NCI-H524 (cell line): ENCODE measurements around the gene LMF2.
A peak's percentile ranks its signal among the peaks of the same experiment; 100 is the strongest.

Source experiments
- DNase-seq, 2 experiments: peaks; one replicate each; lab custom pipeline; 2025; lab: John Stamatoyannopoulos, UW

The LMF2 gene

DNA sequence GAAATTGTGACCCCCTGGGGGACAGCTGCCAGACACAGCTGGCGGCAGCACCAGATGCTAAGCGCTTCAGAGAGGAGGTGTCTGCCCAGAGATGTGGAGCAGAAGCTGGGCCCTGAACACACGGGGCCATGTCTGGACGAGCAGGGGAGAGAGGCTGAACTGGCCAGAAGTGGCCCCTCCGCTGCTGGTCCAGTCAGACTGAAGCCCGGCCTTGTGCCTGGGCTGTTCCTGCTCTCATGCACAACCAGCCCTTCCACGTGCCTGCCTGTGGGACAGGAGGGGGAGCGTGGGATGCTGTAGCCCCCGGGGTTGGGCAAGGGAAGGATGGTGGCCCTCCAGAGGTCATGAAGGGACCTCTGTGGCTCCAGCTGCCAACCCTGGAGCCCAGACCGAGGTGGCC is 24.4 kb downstream of the LMF2 start:
- DNase-seq: peak in 1 of 2 experiments; percentile 63

- peak in 1 of 2 experiments; percentile 82 for DNase-seq
Measured at GRCh38 chr22:50482107-50483074, 25.1 kb downstream of the LMF2 start.

DNA sequence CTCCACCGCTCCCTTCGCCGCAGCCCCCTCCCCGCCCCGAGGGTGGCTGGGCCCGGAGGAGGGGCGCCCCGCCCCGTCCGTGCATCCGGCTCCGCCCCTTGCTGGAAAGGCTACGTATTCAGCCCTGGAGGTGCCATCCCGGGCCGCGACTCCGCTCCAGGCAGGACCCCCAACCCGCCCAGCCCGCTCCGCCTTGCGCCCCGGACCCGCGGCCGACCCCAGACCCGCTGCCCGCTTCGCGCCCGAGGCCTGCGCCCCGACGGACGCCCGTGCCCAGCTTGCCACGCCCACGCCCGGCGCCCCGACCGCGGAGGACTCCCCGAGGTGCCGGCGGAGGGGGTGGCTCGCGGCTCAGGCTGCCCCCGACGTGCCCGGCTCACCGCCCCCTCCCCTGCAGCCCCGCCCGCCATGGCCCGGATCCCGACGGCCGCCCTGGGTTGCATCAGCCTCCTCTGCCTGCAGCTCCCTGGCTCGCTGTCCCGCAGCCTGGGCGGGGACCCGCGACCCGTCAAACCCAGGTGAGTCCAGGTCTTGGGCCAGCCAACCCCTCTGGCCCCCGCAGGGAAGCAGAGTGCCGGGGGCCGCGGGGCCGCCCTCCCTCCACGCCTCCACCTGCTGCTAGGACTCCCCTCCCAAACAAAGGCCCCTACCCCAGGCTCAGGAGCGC is 25.9 kb downstream of the LMF2 start, which contains the start of gene ADM2:
TSS of gene ADM2 (plus strand) at position 104 of the 667 bp plus-strand sequence. CDS start at position 409, 305 bp downstream.
- DNase-seq: peak in 1 of 2 experiments; percentile 8

- no peak for DNase-seq
Measured at GRCh38 chr22:50481045-50481439, 26.5 kb downstream of the LMF2 start.

GRCh38 chr22:50479721-50480120 is 27.8 kb downstream of the LMF2 start:
- DNase-seq: no peak

- DNase-seq: no peak
Measured at GRCh38 chr22:50477923-50478322, 29.6 kb downstream of the LMF2 start.

DNA sequence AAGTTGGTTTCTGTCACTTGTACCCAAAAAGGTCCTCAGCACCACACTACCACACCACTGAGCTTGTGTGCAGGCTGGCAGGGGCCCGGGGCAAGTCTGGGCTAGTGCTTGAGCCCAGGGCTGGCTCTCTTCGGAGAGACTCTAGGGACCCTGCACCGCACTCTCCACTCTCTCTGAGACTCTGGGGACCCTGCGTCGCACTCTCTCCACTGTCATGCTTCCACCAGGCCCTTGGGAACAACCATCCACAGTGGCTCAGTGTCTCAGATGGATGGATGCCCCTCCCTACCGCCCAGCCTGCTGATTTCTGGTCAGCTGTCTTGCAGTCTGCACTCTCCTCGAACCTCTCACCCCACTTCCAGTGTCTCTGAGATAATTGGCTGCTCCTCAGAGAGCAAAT is 30.6 kb downstream of the LMF2 start:
- peak in 1 of 2 experiments; percentile 25 for DNase-seq

GRCh38 chr22:50475652-50476002 is 31.9 kb downstream of the LMF2 start:
- DNase-seq: no peak

GRCh38 chr22:50474710-50475651 is 32.5 kb downstream of the LMF2 start, which contains the start of gene SBF1:
Gene SBF1 (minus strand): TSS chr22:50475035. CDS start chr22:50474840, 195 bp downstream.
- DNase-seq: peak; percentile 55 to 86

- DNase-seq: no peak
Measured at GRCh38 chr22:50473855-50474671, 33.4 kb downstream of the LMF2 start.

- peak in 1 of 2 experiments; percentile 36 for DNase-seq
Measured at GRCh38 chr22:50473088-50473487, 34.4 kb downstream of the LMF2 start.

DNA sequence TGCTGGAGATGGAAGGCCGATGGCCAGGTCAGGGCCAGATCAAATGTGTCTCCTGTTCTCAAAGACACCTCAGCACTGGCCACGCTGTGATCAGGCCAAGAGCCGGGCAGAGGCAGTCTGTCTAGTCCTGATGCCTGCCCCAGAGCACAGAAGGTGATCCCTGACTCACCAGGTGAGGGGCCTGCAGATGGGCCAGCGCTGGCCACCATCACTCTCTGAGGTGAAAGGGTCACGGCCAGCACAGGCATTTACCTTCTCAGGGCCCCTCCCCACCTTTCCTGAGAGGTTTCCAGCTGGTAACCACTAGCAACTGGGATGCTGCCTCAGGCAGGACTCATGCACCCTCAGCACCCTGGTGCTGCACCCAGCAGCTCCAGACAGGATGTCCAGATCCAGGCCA is 35.5 kb downstream of the LMF2 start:
- no peak for DNase-seq

DNA sequence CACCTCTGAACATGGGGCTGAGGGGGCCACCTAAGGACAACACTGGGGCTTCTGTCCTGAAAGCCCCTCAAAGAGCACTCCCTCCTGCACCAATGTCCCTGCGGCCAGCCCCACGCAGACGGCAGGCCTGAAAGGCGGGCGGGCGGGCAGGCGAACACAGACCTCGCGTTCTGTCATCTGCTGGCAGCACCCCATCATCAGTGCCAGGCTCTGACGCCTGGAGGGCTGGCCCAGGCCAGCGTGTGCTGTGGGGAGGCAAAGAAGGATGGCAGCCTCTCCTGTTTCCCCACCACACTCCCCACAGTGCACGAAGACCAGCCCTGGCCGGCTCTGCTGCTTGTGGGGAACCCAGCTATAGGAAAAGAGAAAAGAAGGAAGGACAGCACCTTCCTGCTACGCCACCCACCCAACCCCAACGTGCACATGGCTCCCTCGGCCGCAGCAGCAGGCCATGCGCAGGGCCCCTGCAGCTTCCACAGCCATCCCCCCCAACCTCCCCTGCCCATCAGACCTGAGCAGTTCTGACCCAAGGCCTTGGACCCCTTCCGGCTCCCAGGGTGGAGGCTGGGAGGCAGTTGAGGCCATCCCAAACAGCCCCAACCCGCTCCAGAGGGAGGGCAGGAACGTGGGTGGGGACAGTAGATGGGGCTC is 36.2 kb downstream of the LMF2 start:
- no peak for DNase-seq

- peak in 1 of 2 experiments; percentile 28 for DNase-seq
Measured at GRCh38 chr22:50470491-50470890, 37.0 kb downstream of the LMF2 start.

DNA sequence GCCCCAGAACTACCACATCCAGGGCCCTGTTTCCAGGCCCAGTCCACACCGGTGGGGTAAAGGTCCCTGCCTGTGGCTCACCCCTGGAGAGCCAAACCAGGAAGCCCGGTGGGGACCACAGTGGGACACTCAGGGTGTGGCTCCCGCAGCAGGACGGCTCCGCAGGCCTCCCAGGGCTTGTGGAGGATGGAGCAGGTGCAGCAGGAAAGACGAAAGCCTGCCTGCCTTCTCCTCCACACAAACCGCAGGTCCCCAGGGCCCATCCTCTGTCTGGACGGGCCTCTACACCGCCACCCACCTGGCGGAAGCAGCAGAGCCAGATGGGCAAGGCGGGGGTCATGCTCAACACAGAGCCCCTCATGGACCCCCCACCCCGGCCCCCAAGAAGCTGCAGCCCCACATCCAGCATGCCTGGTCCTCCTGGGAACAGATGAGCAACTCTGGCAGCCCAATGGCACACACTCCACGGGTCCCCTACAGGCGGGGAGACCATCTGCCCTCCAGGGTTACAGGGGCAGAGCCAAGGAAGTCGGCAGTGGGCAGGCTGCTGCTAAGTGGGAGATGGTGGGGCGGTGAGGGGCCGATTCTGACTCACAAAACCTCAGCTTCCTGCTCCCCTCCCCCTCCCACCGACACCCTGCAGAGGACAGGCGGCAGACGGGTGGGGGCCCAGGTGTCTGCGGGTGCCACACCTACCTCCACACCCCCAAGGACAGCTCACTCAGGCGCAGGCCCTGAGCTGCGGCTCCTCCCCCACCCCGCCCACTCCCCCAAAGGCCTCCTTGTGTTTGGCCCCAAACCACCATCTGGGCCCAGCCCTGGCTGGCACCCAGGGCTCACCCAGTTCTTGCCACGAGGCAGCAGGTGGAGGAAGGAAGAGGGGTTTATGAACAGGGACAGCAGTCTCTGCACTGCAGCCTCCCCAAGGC is 37.9 kb downstream of the LMF2 start:
- DNase-seq: peak; percentile 79 to 97

- DNase-seq: no peak
Measured at GRCh38 chr22:50468626-50469025, 38.9 kb downstream of the LMF2 start.

GRCh38 chr22:50467773-50468440 is 39.6 kb downstream of the LMF2 start:
- DNase-seq: no peak

GRCh38 chr22:50467341-50467740 is 40.2 kb downstream of the LMF2 start:
- no peak for DNase-seq
